Heart left ventricle (tissue), 16 donors: ENCODE measurements around the gene ZDHHC14. TPM values are rescaled to one million over a fixed set of nuclear protein-coding genes. Genes with fewer than 3 reads are reported as not detected.

ENCODE experiments used
- ATAC-seq, 4 donors: fragments of 200-7000 bp; cut with Tn5 transposase; one replicate each; pipeline ENCODE4 v1.9.1; 2020 to 2022; ENCODE audit warnings: moderate library complexity in 4 of 4, mild to moderate bottlenecking in 3 of 4, moderate number of reproducible peaks in 1 of 4
- DNase-seq, 5 donors: peaks; one replicate each; pipeline ENCODE4 v3.0.0-alpha.2; 2020
- H3K27ac ChIP-seq, 12 donors: fragments of 200-600 bp; sonication (generic) in 4 of 12; one replicate each; pipeline versions ENCODE4 v1.5.0 to v1.8.0; 2016 to 2022; ENCODE audit warnings: mild to moderate bottlenecking in 2 of 12
- H3K27me3 ChIP-seq, 9 donors: fragments of 200-600 bp; sonication (generic) in 2 of 9; one replicate each; pipeline versions ENCODE4 v1.5.1 to v1.8.0; 2016 to 2022; ENCODE audit warnings: mild to moderate bottlenecking in 3 of 9
- H3K36me3 ChIP-seq, 9 donors: fragments of 200-600 bp; sonication (generic) in 2 of 9; one replicate each; pipeline versions ENCODE4 v1.5.0 to v1.8.0; 2018 to 2022; ENCODE audit warnings: mild to moderate bottlenecking in 2 of 9
- H3K4me1 ChIP-seq, 12 donors: fragments of 200-600 bp; sonication (generic) in 4 of 12; one replicate each; pipeline versions ENCODE4 v1.5.0 to v1.8.0; 2016 to 2022; ENCODE audit warnings: mild to moderate bottlenecking in 3 of 12
- H3K4me3 ChIP-seq, 12 donors: fragments of 200-600 bp; sonication (generic) in 4 of 12; one replicate each; pipeline versions ENCODE4 v1.5.0 to v1.8.0; 2017 to 2022; ENCODE audit warnings: mild to moderate bottlenecking in 9 of 12, moderate library complexity in 4 of 12
- H3K9me3 ChIP-seq, 12 donors: fragments of 200-600 bp; sonication (generic) in 4 of 12; one replicate each; pipeline versions ENCODE4 v1.5.0 to v1.8.0; 2016 to 2022; ENCODE audit warnings: mild to moderate bottlenecking in 1 of 12
- CTCF ChIP-seq, 12 donors: fragments of 200-600 bp; sonication (generic) in 4 of 12; IDR thresholded peaks; one replicate each; pipeline versions ENCODE4 v1.5.0 to v1.8.0; 2018 to 2022; ENCODE audit warnings: antibody characterized with exemption in 12 of 12, mild to moderate bottlenecking in 5 of 12
- POLR2A ChIP-seq, 2 donors: fragments of 450-650 bp; IDR thresholded peaks; one replicate each; pipeline ENCODE4 v1.6.1; 2017; ENCODE audit warnings: antibody characterized with exemption in 2 of 2, mild to moderate bottlenecking in 2 of 2, moderate library complexity in 2 of 2
- WGBS, 4 donors: extraction: QIAGEN DNeasy Blood & Tissue Kit in 2 of 4; methylation state at CpG; one replicate each; pipeline versions ENCODE4 v1.1.5 to v1.1.7; 2013 to 2018; 5-methylcytosine and 5-hydroxymethylcytosine counted together
- intact Hi-C, 10 donors: fragments of 100-400 bp; cut with DNase I; formaldehyde crosslinking; loops; one replicate each; pipeline versions ENCODE4 v1.11.1 to v1.14.2; 2022
- polyA plus RNA-seq, 2 donors: library from polyadenylated mRNA; stranded (reverse); fragments of 200-250 nt; gene quantifications; one replicate each; pipeline ENCODE4 v1.2.3, GENCODE V29; 2013
- total RNA-seq, 9 donors: library from RNA; depleted of rRNA in 2 of 9; stranded (reverse); fragments of >200 nt in 2 of 9; fragmentation: NEBNext Ultra II Directional in 3 of 9; extraction: Animal tissue kit (Norgen Biotek cat#: 25700) in 3 of 9; gene quantifications; one replicate each; pipeline versions ENCODE4 v1.1.0 to v1.2.4, GENCODE V29; 2016 to 2023
- donor health status: ischemic (EF 13 %, LVEDD 7.1; RV severe dilation, severe dysfunction).
- donor health status: healthy with polysubstance abuse.
- donor health status: DM: no; HTN: yes; CAD: no.
- donor health status: DM: no; HTN: no; CAD: no.
- donor health status: ischemic (EF 25% LVEDD 6.9; RV normal size, moderate dysfunction).
- donor health status: ischemic (EF 25% LVEDD 5.7; RV mildly dilated, moderate dysfunction).
- donor health status: healthy.
- donor health status: DM: yes; HTN: yes; CAD: no.
- donor health status: ischemic (EF 35%, LVEDD 5.7; RV mildly dilated, moderate dysfunction).
- donor health status: nonischemic (EF 11% LVEDD 7.7; RV severe dilation, severe dysfunction).
- donor health status: DM: yes; HTN: yes; CAD: no.
- donor health status: PGD.
- donor health status: ischemic (EF 29% LVEDD 5.4; RV normal size, mild dysfunction).
- donor health status: nonischemic (EF 23%, LVEDD 6.1; RV moderate dilation, normal function).

The ZDHHC14 gene
- total and polyA plus RNA-seq, 11 donors: 7.0 to 25.8 (median 15.4) TPM

GRCh38 chr6:157659536-157660271, 278.7 kb downstream of the ZDHHC14 start:
- ATAC-seq (no peak), DNase-seq (no peak)
- no peaks in the 10 kb centered on the region for H3K9me3 ChIP-seq
- no peak overlapping the region for H3K27ac ChIP-seq
- H3K27me3 ChIP-seq: no peaks in the 10 kb centered on the region
- H3K4me1 ChIP-seq: no peaks in the 10 kb centered on the region
- 71 to 77% (median 73%) methylated on average over 19 of the region's 19 CpGs for WGBS, 4 donors
- peaks cover 0 to 32% (median 6%) of the 10 kb centered on the region in 9 donors for H3K36me3 ChIP-seq
- intact Hi-C loops: loop anchor here in 2 of 10 donors (10.0 kb wide), 2 partner anchors 215 to 275 kb away; partner anchors contain the start of gene ZDHHC14 (in 1 of the 2)
- no peak for TF ChIP-seq CTCF (IDR thresholded peaks at IDR 0.05)
- no peak for TF ChIP-seq POLR2A (IDR thresholded peaks at IDR 0.05)
- no peak overlapping the region for H3K4me3 ChIP-seq

GRCh38 chr6:157660414-157660813, 279.4 kb downstream of the ZDHHC14 start:
- no peaks in the 10 kb centered on the region for H3K9me3 ChIP-seq
- peaks cover 0 to 29% (median 3%) of the 10 kb centered on the region in 9 donors for H3K36me3 ChIP-seq
- no peaks in the 10 kb centered on the region for H3K4me1 ChIP-seq
- H3K27ac ChIP-seq: no peak overlapping the region
- no peak for ATAC-seq
- no peaks in the 10 kb centered on the region for H3K27me3 ChIP-seq
- no peak for DNase-seq
- TF ChIP-seq POLR2A (IDR thresholded peaks at IDR 0.05) (no peak), CTCF (IDR thresholded peaks at IDR 0.05) (no peak)
- no peak overlapping the region for H3K4me3 ChIP-seq
- intact Hi-C loops: loop anchor here in 2 of 10 donors (10.0 kb wide), 2 partner anchors 214 to 276 kb away; partner anchors contain the start of gene ZDHHC14 (in 1 of the 2)
- 84 to 88% (median 87%) methylated on average over 5 of the region's 5 CpGs for WGBS, 4 donors

- Histone ChIP-seq H3K9me3 (no peaks in the 10 kb centered on the region), H3K27ac (no peak overlapping the region), H3K4me3 (no peak overlapping the region), H3K36me3 (peaks cover 0 to 22% (median 0%) of the 10 kb centered on the region in 9 donors), H3K27me3 (no peaks in the 10 kb centered on the region), H3K4me1 (no peaks in the 10 kb centered on the region)
- no peak for DNase-seq
- no peak for TF ChIP-seq POLR2A (IDR thresholded peaks at IDR 0.05)
- TF ChIP-seq CTCF (IDR thresholded peaks at IDR 0.05): no peak
- 87 to 97% (median 90%) methylated on average over 3 of the region's 3 CpGs for WGBS, 4 donors
- intact Hi-C loops: loop anchor here in 2 of 10 donors (10.0 kb wide), 2 partner anchors 213 to 277 kb away; partner anchors contain the start of gene ZDHHC14 (in 1 of the 2)
- no peak for ATAC-seq
Measured at GRCh38 chr6:157661652-157662051, 280.7 kb downstream of the ZDHHC14 start.

GRCh38 chr6:157663261-157663660, 282.3 kb downstream of the ZDHHC14 start:
- ATAC-seq: no peak
- intact Hi-C loops: loop anchor here in 2 of 10 donors (10.0 kb wide), 2 partner anchors 212 to 278 kb away; partner anchors contain the start of gene ZDHHC14 (in 1 of the 2)
- 87 to 100% (median 95%) methylated on average over 5 of the region's 5 CpGs for WGBS, 4 donors

More at GRCh38 chr6:157663261-157663660, 282.3 kb downstream of the ZDHHC14 start:
- Histone ChIP-seq H3K27me3 (no peaks in the 10 kb centered on the region), H3K4me1 (peaks cover 0 to 13% (median 0%) of the 10 kb centered on the region in 12 donors), H3K4me3 (no peak overlapping the region), H3K9me3 (no peaks in the 10 kb centered on the region), H3K27ac (no peak overlapping the region), H3K36me3 (peaks cover 0 to 14% (median 0%) of the 10 kb centered on the region in 9 donors)
- TF ChIP-seq POLR2A (IDR thresholded peaks at IDR 0.05) (no peak), CTCF (IDR thresholded peaks at IDR 0.05) (no peak)
- no peak for DNase-seq
